ENCODE results near the gene USP14. TPM values are rescaled to one million over a fixed set of nuclear protein-coding genes. Genes with fewer than 3 reads are reported as not detected.

Gene USP14
- total and polyA plus RNA-seq, 2 donors (not counting 3 experiments of a cell fraction or from before 2014, with no cell fraction given) = 13.2 to 98.4 TPM

DNA sequence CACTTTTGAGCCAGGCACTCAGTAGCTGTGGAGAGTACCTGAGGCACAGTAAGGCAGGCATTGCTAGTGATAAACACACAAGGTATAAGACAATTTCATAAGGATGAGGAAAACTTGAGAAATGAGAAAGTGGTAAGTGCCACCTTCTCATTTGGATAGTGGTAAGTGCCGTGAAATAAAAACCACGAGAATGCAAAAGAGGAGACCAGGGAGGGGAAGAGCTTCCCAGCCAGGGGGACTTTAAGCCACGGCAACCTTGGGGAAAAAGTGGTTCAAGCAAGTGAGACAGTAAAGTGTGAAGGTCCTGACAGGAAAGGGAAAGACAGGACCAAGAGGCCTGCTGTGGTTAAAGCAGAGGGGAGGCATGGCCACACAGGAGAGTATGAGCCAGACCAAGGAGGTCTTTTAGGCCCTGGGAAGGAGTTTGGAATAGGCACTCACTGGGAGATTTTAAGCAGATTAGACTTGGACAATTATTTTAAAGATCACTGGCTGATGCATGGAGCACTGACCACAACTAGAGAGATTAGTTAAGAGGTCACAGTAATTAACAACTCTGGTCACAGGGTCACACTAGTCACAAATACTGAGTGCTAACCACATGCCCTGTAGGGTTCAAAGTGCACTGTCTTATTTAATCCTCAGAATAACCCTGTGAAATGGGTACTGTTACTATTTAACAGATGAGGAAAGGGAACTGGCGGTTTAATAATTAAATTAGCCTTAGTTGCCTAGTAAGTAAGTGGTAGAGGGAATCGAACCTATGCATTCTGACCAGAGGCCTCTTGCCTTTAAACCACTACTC lies 59.4 kb downstream of the USP14 start:
- FAIRE-seq = no peak
- CTCF ChIA-PET = no interaction called here

More for the DNA sequence above, 59.4 kb downstream of the USP14 start:
- BruUV-seq (replicated peaks) = no TSS peak
- intact Hi-C loops (cut with micrococcal nuclease) (no loop called here), dilution Hi-C loops (cut with MboI; ENCODE audit: extremely low pct_ligation_motif_present, low sequenced_read_pairs) (no loop called here)
- Histone ChIP-seq H4K20me1 (replicated peaks; ENCODE audit: control insufficient read depth, extremely low read depth, insufficient read depth, low read length) (no peaks in the 10 kb centered on the region), H3K4me1 (ENCODE audit: control insufficient read depth, extremely low read depth, insufficient read depth, low read length) (no peaks in the 10 kb centered on the region), H3K9me1 (replicated peaks; ENCODE audit: control insufficient read depth, extremely low read depth, insufficient read depth, low read length) (no peaks in the 10 kb centered on the region), H3K36me3 (ENCODE audit: control insufficient read depth in 2 of 2, extremely low read depth in 1 of 2, insufficient read depth in 2 of 2, low read length in 2 of 2) (peaks cover 14 to 42% of the 10 kb centered on the region in 2 experiments), H3K9me3 (replicated peaks; ENCODE audit: control insufficient read depth, insufficient read depth, low read length) (no peaks in the 10 kb centered on the region), H3K79me2 (ENCODE audit: control insufficient read depth, insufficient read depth, low read length) (no peaks in the 10 kb centered on the region), H2AFZ (ENCODE audit: low read depth, low read length) (no peak overlapping the region), H3K4me3 (replicated peaks in 1 of 3; ENCODE audit: insufficient read depth in 1 of 3, low read depth in 1 of 3, low read length in 3 of 3) (no peak overlapping the region), H3K4me2 (ENCODE audit: insufficient read depth, low read length) (no peak overlapping the region), H3K27ac (ENCODE audit: insufficient read depth, low read depth, low read length) (no peak overlapping the region), H3K27me3 (ENCODE audit: control insufficient read depth in 2 of 2, insufficient read depth in 2 of 2, low read length in 2 of 2) (no peaks in the 10 kb centered on the region), H3K9ac (replicated peaks; ENCODE audit: extremely low read depth, insufficient read depth, low read length) (no peak overlapping the region)
- DNase-seq (ENCODE audit: low read depth, low spot score) = no peak
- TF ChIP-seq GATA2 (IDR thresholded peaks at IDR 0.05; ENCODE audit: insufficient read depth, insufficient read length, low read depth, low read length) (no peak), EZH2 (IDR thresholded peaks at IDR 0.05; ENCODE audit: borderline replicate concordance, low read depth, low read length, severe bottlenecking) (no peak), FOS (IDR thresholded peaks at IDR 0.05; ENCODE audit: borderline replicate concordance, insufficient read depth, low read length) (no peak), POLR2A (IDR thresholded peaks at IDR 0.05; ENCODE audit: low read depth, low read length) (no peak)
- TF ChIP-seq, protein P1, sequence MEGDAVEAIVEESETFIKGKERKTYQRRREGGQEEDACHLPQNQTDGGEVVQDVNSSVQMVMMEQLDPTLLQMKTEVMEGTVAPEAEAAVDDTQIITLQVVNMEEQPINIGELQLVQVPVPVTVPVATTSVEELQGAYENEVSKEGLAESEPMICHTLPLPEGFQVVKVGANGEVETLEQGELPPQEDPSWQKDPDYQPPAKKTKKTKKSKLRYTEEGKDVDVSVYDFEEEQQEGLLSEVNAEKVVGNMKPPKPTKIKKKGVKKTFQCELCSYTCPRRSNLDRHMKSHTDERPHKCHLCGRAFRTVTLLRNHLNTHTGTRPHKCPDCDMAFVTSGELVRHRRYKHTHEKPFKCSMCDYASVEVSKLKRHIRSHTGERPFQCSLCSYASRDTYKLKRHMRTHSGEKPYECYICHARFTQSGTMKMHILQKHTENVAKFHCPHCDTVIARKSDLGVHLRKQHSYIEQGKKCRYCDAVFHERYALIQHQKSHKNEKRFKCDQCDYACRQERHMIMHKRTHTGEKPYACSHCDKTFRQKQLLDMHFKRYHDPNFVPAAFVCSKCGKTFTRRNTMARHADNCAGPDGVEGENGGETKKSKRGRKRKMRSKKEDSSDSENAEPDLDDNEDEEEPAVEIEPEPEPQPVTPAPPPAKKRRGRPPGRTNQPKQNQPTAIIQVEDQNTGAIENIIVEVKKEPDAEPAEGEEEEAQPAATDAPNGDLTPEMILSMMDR (IDR thresholded peaks at IDR 0.05; ENCODE audit: extremely low read depth in 1 of 2, insufficient read depth in 1 of 2, low read depth in 1 of 2, low read length in 2 of 2) = no peak
- POLR2A ChIA-PET = no interaction called here
